GM18499 (cell line): ENCODE measurements around the gene TTYH1.
"Not testable (repeated sequence)": the region's sequence is repeated elsewhere in the genome, so short reads cannot be mapped to it uniquely, and the experiment has no call there.

Experiments
- ATAC-seq: cut with Tn5 transposase; IDR thresholded peaks from one replicate; pipeline ENCODE4 v1.9.1; 2021; ENCODE audit warnings: moderate number of reproducible peaks; ENCODE audit not compliant: insufficient read depth, unreplicated experiment

TTYH1 gene

GRCh38 chr19:54457773-54458647 is 42.7 kb downstream of the TTYH1 start:
- no peak for ATAC-seq

DNA sequence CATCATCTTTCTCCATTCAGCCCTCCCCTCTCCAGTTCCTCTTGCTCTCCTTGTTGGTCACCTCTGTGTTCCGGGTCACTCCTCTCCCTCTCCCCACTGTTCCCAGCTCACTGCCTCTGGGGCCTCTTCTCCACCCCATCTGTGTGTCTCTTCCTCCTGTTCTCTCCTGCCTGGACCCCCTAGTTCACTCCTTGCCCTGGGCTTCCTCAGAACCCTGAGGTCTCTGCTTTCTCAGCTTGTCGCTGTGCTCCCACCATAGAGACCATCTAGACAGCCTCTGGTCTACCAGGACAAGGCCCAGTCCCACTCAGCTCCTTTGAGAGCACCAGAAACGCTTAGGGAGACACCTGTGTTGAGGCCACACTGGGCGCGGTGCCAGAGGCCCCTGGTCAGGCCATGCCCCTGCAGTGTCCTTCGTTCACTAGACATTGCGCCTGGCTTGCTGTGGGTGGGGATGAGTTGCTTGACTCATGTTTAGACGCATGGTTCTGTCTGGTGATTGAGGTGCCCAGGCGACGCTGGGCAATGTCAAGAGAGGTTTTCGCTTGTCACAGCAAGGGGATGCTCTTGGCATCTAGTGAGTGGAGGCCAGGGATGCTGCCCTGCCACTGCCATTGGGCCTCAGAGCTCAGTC is 43.5 kb downstream of the TTYH1 start:
- no peak for ATAC-seq

- ATAC-seq = no peak
Observed at GRCh38 chr19:54459282-54460229, 44.3 kb downstream of the TTYH1 start.

DNA sequence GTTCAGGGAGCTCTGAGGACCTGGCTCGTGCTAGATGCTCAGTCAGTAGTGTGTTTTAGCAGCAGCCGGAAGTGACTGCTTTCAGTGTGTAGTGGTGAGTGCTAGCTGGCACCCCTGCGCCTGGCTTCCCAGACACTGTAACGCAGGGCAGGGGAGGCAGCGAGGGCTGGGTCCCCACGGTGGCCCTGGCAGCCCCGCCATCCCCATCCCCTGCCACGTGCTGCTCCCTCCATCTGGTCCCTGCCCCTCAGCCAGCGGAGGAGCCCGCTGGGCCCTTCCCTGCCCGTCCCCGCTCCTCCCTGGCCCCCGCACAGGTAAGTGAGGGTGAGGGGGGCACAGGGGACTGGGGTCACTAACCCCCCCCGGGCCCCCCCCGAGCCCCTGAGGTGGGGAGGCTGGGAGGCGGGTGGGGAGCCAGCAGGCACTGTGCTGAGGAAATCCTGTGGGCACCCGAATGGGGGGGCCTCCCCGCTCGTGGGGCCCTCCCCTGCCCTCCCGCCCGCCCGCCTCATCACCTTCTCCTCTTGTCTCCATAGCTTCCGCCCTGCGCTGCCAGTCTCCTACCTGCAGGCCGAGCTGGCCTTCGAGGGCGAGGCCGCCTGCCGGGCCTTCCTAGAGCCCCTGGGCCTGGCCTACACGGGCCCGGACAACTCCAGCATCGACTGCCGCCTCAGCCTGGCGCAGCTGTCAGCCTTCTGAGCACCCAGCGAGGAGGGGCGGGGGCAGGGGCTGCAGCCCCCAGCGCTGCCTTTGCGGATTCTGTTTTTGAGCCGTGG is 45.2 kb downstream of the TTYH1 start:
- ATAC-seq = no peak

- ATAC-seq = no peak
Observed at GRCh38 chr19:54461210-54461609, 45.9 kb downstream of the TTYH1 start.

DNA sequence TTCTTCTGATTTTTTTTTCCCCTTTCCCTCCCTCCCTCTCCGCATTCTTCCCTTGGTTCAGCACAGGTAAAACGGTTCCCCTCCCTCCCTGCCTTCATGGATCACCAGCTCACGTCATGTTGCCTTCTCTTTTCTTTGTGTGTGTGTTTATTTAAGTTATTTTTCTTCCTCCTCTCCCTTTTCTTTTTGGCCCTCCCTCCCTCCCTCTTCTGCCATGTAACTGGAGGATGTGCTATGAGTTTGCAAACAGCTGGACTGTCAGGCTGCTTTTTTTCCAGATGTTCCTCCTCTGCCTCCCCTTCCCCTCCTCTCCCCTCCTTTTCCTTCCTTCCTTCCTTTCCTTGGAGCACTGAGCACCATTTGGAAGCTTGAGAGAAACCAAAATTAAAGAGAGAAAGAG is 46.3 kb downstream of the TTYH1 start:
- ATAC-seq = no peak

DNA sequence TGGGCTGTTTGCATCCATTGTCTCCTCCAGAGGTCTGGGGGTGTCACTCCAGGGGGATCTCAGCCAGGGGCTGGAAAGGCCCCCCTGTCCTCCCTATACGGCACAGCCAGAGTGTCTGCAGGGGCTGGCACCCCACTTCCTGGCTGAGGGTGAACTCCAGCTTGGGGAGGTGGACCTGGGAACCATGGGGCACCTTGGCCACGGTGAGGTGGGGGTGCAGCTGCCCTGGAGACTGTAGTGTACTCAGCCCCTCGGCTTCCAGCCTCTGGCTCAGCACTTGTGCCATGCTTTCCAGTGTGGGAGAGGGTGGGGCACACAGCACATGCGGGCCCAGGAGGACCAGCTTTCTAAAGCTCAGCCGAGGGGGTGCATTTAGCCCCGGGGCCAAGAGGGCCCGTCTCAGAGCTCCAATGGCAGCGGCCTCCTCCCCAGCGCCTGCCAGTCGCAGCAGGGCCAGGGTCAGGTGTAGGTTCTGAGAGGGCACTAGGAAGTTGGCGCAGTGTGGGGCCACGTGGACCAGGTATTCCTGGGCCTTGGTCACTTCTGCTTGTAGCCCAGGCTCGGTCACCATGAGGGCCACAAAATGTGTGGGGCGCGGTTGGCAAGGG is 46.9 kb downstream of the TTYH1 start:
- ATAC-seq = no peak

GRCh38 chr19:54462655-54463530 is 47.6 kb downstream of the TTYH1 start:
- no peak for ATAC-seq

DNA sequence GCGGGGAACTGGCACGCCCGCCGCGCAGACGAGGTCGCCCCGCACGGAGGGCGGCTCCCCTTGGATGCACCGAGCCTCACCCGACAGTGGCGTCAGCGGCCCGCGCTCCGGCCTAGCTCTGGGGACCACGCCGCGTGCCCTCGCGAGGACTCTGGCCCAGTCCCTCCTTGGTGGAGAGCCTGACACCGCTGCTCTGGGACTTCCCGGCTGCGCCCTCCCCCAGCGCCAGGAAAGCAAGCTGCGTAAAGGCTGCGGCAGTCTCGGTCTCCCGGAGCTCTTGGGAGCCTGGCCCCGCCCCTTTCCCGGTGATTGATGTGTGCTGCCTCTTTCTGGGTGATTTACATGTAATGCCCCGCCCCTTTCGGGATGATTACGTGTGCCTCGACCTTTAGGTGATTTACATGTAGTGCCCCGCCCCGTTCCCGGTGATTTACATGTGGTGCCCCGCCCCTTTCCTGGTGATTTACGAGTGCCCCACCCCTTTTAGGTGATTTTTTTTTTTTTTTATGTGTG is 48.3 kb downstream of the TTYH1 start, which contains the start of gene LENG9:
Gene LENG9 (minus strand): TSS at position 248 of the 513 bp plus-strand sequence. CDS start 252 bp downstream, outside the sequence.
- ATAC-seq = peak; percentile 45

DNA sequence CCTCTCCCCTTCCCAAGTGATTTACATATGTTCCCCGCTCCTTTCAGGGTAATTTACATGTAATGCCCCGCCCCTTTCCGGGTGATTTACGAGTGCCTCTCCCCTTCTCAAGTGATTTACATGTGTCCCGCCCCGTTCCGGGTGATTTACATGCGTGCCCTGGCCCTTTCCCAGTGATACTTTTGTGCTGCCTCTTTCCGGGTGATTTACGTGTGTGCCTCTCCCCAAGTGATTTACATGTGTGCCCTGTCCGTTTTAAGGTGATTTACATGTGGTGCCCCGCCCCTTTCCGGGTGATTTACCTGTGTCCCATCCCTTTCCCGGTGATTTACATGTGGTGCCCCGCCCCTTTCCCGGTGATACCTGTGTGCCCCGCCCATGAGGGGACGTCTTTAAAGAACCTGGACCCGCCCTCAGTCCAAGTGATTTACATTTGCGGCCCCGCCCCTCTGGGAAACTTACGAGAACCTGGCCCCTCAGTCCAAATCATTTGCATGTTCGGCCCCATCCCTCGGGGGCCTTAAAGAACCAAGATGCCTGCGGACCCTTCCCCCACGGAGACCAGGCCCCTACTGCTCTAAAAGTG is 48.9 kb downstream of the TTYH1 start:
- ATAC-seq = peak; percentile 26

DNA sequence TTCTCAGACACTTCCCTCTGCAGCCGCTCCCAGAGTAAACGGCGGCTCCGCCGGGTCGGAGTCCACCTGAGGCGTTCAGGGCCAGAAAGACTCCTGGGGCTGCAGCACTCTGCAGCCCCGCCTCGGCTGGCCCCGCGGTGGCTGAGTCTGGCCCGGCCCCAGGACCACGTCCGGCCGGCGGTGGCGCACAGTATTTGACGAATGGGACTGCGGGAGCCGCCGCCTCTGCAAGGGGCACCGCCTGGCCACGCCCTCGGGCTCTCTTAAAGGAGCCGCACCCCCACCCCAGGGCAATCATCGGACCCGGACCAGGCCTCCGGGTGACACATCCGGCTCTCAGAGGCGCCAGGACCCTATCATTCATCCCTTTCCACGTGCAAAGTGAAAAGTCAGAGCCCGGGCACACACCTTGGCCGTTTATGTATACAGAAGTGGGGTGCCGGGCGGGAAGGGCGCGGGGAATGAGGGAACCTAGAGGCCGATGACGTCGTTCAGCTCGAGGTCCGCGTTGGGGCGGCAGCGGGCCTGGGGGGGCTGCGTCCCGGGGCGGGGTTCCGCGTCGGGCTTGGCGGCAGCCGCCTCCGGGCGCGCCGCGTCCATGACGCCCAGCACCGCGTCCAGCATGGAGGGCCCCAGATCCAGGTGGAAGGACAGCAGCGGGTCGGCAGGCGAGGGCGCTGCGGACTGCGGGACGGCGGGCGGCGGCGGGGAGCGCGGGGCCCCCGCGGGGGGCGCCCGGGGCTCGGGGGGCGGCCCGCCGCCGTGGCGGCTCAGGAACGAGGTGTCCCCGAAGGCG is 49.6 kb downstream of the TTYH1 start:
- peak; percentile 17 for ATAC-seq

- ATAC-seq = no peak
Observed at GRCh38 chr19:54465426-54466109, 50.3 kb downstream of the TTYH1 start.

DNA sequence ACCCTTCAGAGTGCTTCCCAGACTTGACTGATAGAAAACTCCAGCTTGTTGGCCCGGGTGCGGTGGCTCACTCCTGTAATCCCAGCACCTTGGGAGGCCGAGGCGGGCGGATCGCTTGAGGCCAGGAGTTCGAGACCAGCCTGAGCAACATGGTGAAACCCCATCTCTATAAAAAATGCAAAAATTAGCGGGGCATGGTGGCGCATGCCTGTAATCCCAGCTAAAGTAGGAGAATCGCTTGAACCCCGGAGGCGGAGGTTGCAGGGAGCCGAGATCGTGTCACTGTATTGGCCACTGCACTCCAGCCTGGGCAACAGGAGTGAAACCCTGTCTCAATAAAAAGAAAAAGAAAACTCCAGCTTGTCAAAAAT is 50.8 kb downstream of the TTYH1 start:
- not testable (repeated sequence) for ATAC-seq

DNA sequence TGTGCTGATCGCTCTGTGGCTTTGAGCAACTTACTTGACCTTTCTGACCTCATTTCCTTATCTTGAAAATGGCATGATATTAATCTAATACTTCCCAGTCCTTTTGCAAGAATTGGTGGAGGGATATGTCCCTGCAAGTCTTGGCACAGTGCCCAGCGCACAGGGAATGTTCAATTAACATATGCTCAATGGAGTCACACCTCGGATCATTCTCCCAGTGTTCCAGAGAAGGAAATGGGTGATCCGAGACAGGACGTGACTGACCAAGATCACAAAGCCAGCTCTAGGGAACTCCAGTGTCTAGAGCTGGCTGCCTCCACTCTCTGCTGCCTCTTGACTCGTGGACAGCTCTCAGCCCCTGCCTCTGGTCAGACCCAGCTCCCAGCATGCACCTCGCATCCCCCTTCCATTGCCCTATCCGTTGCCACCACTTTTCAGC is 54.3 kb downstream of the TTYH1 start:
- no peak for ATAC-seq

- no peak for ATAC-seq
Observed at GRCh38 chr19:54470276-54470887, 55.1 kb downstream of the TTYH1 start.
